K562 (cell line): ENCODE results near the gene RNF186. TPM values are rescaled to one million over a fixed set of nuclear protein-coding genes. Genes with fewer than 3 reads are reported as not detected.

ENCODE experiments used
- ATAC-seq: fragments of 200-7000 bp; cut with Tn5 transposase; 3 replicates; pipeline ENCODE4 v1.9.1; 2020; ENCODE audit warnings: moderate library complexity
- BruUV-seq: library from RNA; stranded (reverse); fragments of 400-500 nt; replicated peaks from 2 replicates; lab custom pipeline; 2021; lab: Mats Ljungman, UMichigan
- CTCF ChIA-PET: fragments of 300-600 bp; formaldehyde crosslinking; extraction: SDS; loops from one replicate; lab custom pipeline; 2021; ENCODE audit warnings: low intra/inter-chr PET ratio; lab: Yijun Ruan, JAX
- POLR2A ChIA-PET: fragments of 300-600, 350-650 bp; sonication (Branson Sonifier 250); formaldehyde crosslinking; extraction: SDS; loops from one replicate; lab custom pipeline; 2021; ENCODE audit warnings: antibody characterized with exemption, inconsistent platforms; lab: Yijun Ruan, JAX
- DNase-seq, 4 experiments: peaks; one replicate each; pipeline versions ENCODE4 v3.0.0 to v3.0.0-alpha.2; 2011 to 2018; ENCODE audit warnings: low spot score in 3 of 4, mixed read lengths in 3 of 4; ENCODE audit errors: extremely low read depth in 1 of 4
- FAIRE-seq: peaks from 2 replicates; lab custom pipeline; 2011; peaks lifted over from hg19 to GRCh38; lab: Jason Lieb, UNC
- H2AFZ ChIP-seq: 2 replicates; pipeline ENCODE4 v1.6.0; 2011; ENCODE audit warnings: low read depth, low read length, control low read depth, inconsistent platforms
- H3K27ac ChIP-seq: fragments of 200-600 bp; 3 replicates; pipeline ENCODE4 v1.8.0; 2011; ENCODE audit warnings: low read depth, mild to moderate bottlenecking, control low read depth, inconsistent platforms, low read length, moderate library complexity, mixed read lengths; ENCODE audit errors: extremely low read depth
- H3K27me3 ChIP-seq, 2 experiments: fragments of 300-600 bp in 1 of 2; 2 replicates in 1 of 2; 3 replicates in 1 of 2; pipeline versions ENCODE4 v1.6.0 to v1.8.0; 2011; ENCODE audit warnings: inconsistent platforms in 2 of 2, low read length in 2 of 2, mild to moderate bottlenecking in 1 of 2, mixed read lengths in 1 of 2, moderate library complexity in 1 of 2; ENCODE audit not compliant: control insufficient read depth in 2 of 2, insufficient read depth in 2 of 2
- H3K36me3 ChIP-seq: fragments of 300-600 bp; 3 replicates; pipeline ENCODE4 v1.8.0; 2011; ENCODE audit warnings: mild to moderate bottlenecking, low read length, inconsistent platforms; ENCODE audit not compliant: control insufficient read depth, insufficient read depth
- H3K4me1 ChIP-seq, 2 experiments: fragments of 200-600 bp in 1 of 2; replicated peaks in 1 of 2; 2 replicates in 1 of 2; 3 replicates in 1 of 2; pipeline versions ENCODE4 v1.5.1 to v1.8.0; 2011; ENCODE audit warnings: inconsistent platforms in 2 of 2, low read length in 2 of 2, mild to moderate bottlenecking in 1 of 2, mixed read lengths in 1 of 2, moderate library complexity in 1 of 2; ENCODE audit not compliant: control insufficient read depth in 2 of 2, insufficient read depth in 2 of 2
- H3K4me2 ChIP-seq: 2 replicates; pipeline ENCODE4 v1.6.1; 2011; ENCODE audit warnings: low read length, control low read depth, inconsistent platforms, mixed read lengths; ENCODE audit not compliant: insufficient read depth
- H3K4me3 ChIP-seq: fragments of 200-600 bp; sonication (generic), shearing (Covaris generic); 2 replicates; pipeline ENCODE4 v1.5.1; 2016; ENCODE audit warnings: control low read depth, inconsistent platforms
- H3K79me2 ChIP-seq: fragments of 200-600 bp; 3 replicates; pipeline ENCODE4 v1.8.0; 2011; ENCODE audit warnings: low read length, inconsistent platforms; ENCODE audit not compliant: control insufficient read depth, insufficient read depth
- H3K9ac ChIP-seq, 2 experiments: 2 replicates each; pipeline versions ENCODE4 v1.6.0 to v1.6.1; 2011; ENCODE audit warnings: low read depth in 2 of 2, low read length in 2 of 2, control low read depth in 1 of 2, inconsistent platforms in 1 of 2, mild to moderate bottlenecking in 1 of 2, mixed read lengths in 1 of 2; ENCODE audit not compliant: insufficient read depth in 1 of 2
- H3K9me1 ChIP-seq: one replicate; pipeline ENCODE4 v1.6.0; 2011; ENCODE audit warnings: inconsistent platforms, mild to moderate bottlenecking, low read length, moderate library complexity; ENCODE audit not compliant: control insufficient read depth, insufficient read depth
- H3K9me3 ChIP-seq: replicated peaks from 2 replicates; pipeline ENCODE4 v1.5.1; 2011; ENCODE audit warnings: low read depth, low read length, inconsistent platforms; ENCODE audit not compliant: control insufficient read depth, insufficient read depth
- H4K20me1 ChIP-seq: replicated peaks from 2 replicates; pipeline ENCODE4 v1.6.1; 2011; ENCODE audit warnings: low read length, inconsistent platforms, mixed read lengths; ENCODE audit not compliant: control insufficient read depth, insufficient read depth
- CTCF ChIP-seq, 3 experiments: IDR thresholded peaks in 2 of 3; conservative IDR thresholded peaks in 1 of 3; 2 replicates each; pipeline ENCODE4 v1.5.1; 2011 to 2012; ENCODE audit warnings: low read length in 3 of 3, mild to moderate bottlenecking in 3 of 3, control low read depth in 2 of 3, improper control_type of control experiment in 1 of 3, inconsistent platforms in 1 of 3, low read depth in 1 of 3, mixed read lengths in 1 of 3, moderate library complexity in 1 of 3; ENCODE audit not compliant: insufficient read depth in 2 of 3
- E2F5 ChIP-seq: sonication (generic); formaldehyde crosslinking; IDR thresholded peaks from 2 replicates; pipeline ENCODE4 v1.8.0; 2022; ENCODE audit warnings: mild to moderate bottlenecking, missing genetic modification reagents
- EHMT2 ChIP-seq: fragments of 450-650 bp; IDR thresholded peaks from 2 replicates; pipeline ENCODE4 v1.6.1; 2018; ENCODE audit warnings: antibody characterized with exemption
- HDAC6 ChIP-seq: IDR thresholded peaks from 2 replicates; pipeline ENCODE4 v1.6.1; 2012; ENCODE audit warnings: low read depth, mild to moderate bottlenecking, control low read depth, inconsistent platforms, low read length, moderate library complexity
- HMGN3 ChIP-seq: IDR thresholded peaks from 2 replicates; pipeline ENCODE4 v1.6.1; 2011; ENCODE audit warnings: borderline replicate concordance, low read depth, mild to moderate bottlenecking, mixed read lengths, low read length; ENCODE audit not compliant: insufficient read length; ENCODE audit errors: extremely low read depth
- MECOM ChIP-seq: fragments of 250-450 bp; sonication (Bioruptor Pico); IDR thresholded peaks from 2 replicates; pipeline ENCODE4 v1.8.0; 2022; ENCODE audit warnings: inconsistent platforms
- RAD21 ChIP-seq, 2 experiments: fragments of 250-450 bp in 1 of 2; fragments of 450-650 bp in 1 of 2; sonication (Bioruptor Pico) in 1 of 2; formaldehyde crosslinking in 1 of 2; IDR thresholded peaks in 1 of 2; conservative IDR thresholded peaks in 1 of 2; 2 replicates each; pipeline versions ENCODE4 v1.4.0 to v1.8.0; 2020 to 2022; ENCODE audit warnings: mild to moderate bottlenecking in 2 of 2, moderate library complexity in 1 of 2
- STAT6 ChIP-seq: sonication (generic); formaldehyde crosslinking; IDR thresholded peaks from 2 replicates; pipeline ENCODE4 v1.8.1; 2023; ENCODE audit warnings: mild to moderate bottlenecking, missing genetic modification reagents
- XRCC4 ChIP-seq: IDR thresholded peaks from one replicate; pipeline ENCODE4 v1.6.1; 2011; ENCODE audit not compliant: insufficient read depth, insufficient read length; ENCODE audit errors: extremely low read depth
- XRCC5 ChIP-seq: fragments of 200-400 bp; formaldehyde crosslinking; IDR thresholded peaks from 2 replicates; pipeline ENCODE4 v1.6.1; 2017; ENCODE audit warnings: low read depth, mild to moderate bottlenecking, low read length
- ZBTB9 ChIP-seq: fragments of 450-650 bp; formaldehyde crosslinking; IDR thresholded peaks from 2 replicates; pipeline ENCODE4 v1.4.0; 2020; ENCODE audit warnings: mild to moderate bottlenecking, moderate library complexity
- ZNF76 ChIP-seq: fragments of 250-450 bp; sonication (Bioruptor Pico); IDR thresholded peaks from 2 replicates; pipeline ENCODE4 v1.4.0; 2020; ENCODE audit warnings: mild to moderate bottlenecking, moderate library complexity, borderline replicate concordance
- WGBS: fragments of 100-300 bp; shearing (Covaris generic); methylation state at CpG from one replicate; pipeline ENCODE4 v1.1.6; 2016; ENCODE audit warnings: low coverage, mixed read lengths; ENCODE audit not compliant: insufficient coverage; ENCODE audit errors: missing lambda C conversion rate; 5-methylcytosine and 5-hydroxymethylcytosine counted together
- in situ Hi-C: fragments of 300-500 bp; cut with MboI; formaldehyde crosslinking; loops from 4 replicates; pipeline ENCODE4 v1.15.0; 2018; ENCODE audit warnings: inconsistent platforms, mixed read lengths
- intact Hi-C: fragments of 100-400 bp; cut with micrococcal nuclease; formaldehyde crosslinking; loops from 2 replicates; pipeline ENCODE4 v1.14.2; 2022
- polyA plus RNA-seq, 8 experiments: library from polyadenylated mRNA; depleted of rRNA in 4 of 8; stranded (reverse) in 5 of 8; unstranded in 3 of 8; fragments of >200 nt; fragmentation: Nextera tagmentation in 2 of 8; fragmentation: Illumina TruSeq in 1 of 8; extraction: Ambion mirVana in 2 of 8; extraction: Trizol in 1 of 8; gene quantifications; 2 replicates each; pipeline versions ENCODE4 v1.2.1 to v1.2.3, GENCODE V29; 2011 to 2014; ENCODE audit warnings: inconsistent platforms in 1 of 8, missing spikeins in 1 of 8
- total RNA-seq, 7 experiments: library from RNA; depleted of rRNA in 6 of 7; stranded (reverse); fragments of >200 nt in 6 of 7; fragmentation: Illumina TruSeq in 2 of 7; extraction: Trizol in 2 of 7; gene quantifications; 2 replicates each; pipeline versions ENCODE4 v1.2.1 to v1.2.3, GENCODE V29; 2011 to 2021; ENCODE audit warnings: low replicate concordance in 1 of 7

RNF186 gene
- total and polyA plus RNA-seq, 9 of the 15 experiments (the other 6 are each of a cell fraction or from before 2014, with no cell fraction given), result not detected

GRCh38 chr1:19772053-19772452, 43.0 kb downstream of the RNF186 start:
- Histone ChIP-seq H3K36me3 (no peaks in the 10 kb centered on the region), H3K4me1 (0 out of 5 replicates have a peak, but pooled peaks cover 0 to 2% of the 10 kb centered on the region in 2 experiments), H2AFZ (no peak overlapping the region), H3K27me3 (peaks cover 30 to 63% of the 10 kb centered on the region in 2 experiments), H4K20me1 (peaks cover 2% of the 10 kb centered on the region; the same call in 1 of the 2 replicates), H3K4me2 (no peak overlapping the region), H3K4me3 (no peak overlapping the region), H3K9ac (no peak overlapping the region), H3K79me2 (no peaks in the 10 kb centered on the region), H3K27ac (no peak overlapping the region), H3K9me3 (no peaks in the 10 kb centered on the region), H3K9me1 (no peaks in the 10 kb centered on the region)
- FAIRE-seq, result no peak
- peak; percentile 67 for ATAC-seq
- CTCF ChIA-PET, result no interaction called here
- POLR2A ChIA-PET, result interaction anchor here (0.8 kb wide), 1 partner anchor 14 kb away, joined by 3 read pairs; no protein-coding TSS in a partner anchor
- in situ Hi-C loops (no loop called here), intact Hi-C loops (no loop called here)
- DNase-seq, result no peak
- WGBS, result 10% methylated on average over 9 of the region's 9 CpGs
- no TSS peak for BruUV-seq
- TF ChIP-seq XRCC5, result no peak
- peak in 1 of 3 experiments; percentile 21; a peak in 1 of 6 replicates for TF ChIP-seq CTCF (IDR thresholded peaks at IDR 0.05 in 2 of 3, conservative IDR thresholded peaks at IDR 0.05 in 1 of 3; ENCODE audit: insufficient read depth in 2 of 3, low read depth in 1 of 3, low read length in 3 of 3)
- TF ChIP-seq E2F5 (CRISPR knock-in tag), result no peak
- no peak for TF ChIP-seq STAT6
- TF ChIP-seq ZNF76 (CRISPR knock-in tag), result no peak
- TF ChIP-seq RAD21 (CRISPR knock-in tag; conservative IDR thresholded peaks at IDR 0.05 in 1 of 2, IDR thresholded peaks at IDR 0.05 in 1 of 2), result peak in 1 of 2 experiments; percentile 31; a peak in 2 of 4 replicates
- TF ChIP-seq HMGN3, result no peak
- no peak for TF ChIP-seq HDAC6
- no peak for TF ChIP-seq ZBTB9 (CRISPR knock-in tag)
- no peak for TF ChIP-seq EHMT2
- TF ChIP-seq XRCC4, result no peak
- TF ChIP-seq MECOM (CRISPR knock-in tag), result no peak
